GM23338 (cell line): ENCODE results near the gene ATIC. TPM values are rescaled to one million over a fixed set of nuclear protein-coding genes. Genes with fewer than 3 reads are reported as not detected.

ENCODE experiments used
- ATAC-seq: fragments of 200-7000 bp; cut with Tn5 transposase; 3 replicates; pipeline ENCODE4 v1.9.1; 2020
- DNase-seq: peaks from one replicate; pipeline ENCODE4 v3.0.0-alpha.2; 2015; ENCODE audit warnings: low spot score
- H2AFZ ChIP-seq: fragments of 200-600 bp; sonication (generic); 2 replicates; pipeline ENCODE4 v1.8.0; 2016; ENCODE audit warnings: antibody characterized with exemption, mild to moderate bottlenecking, moderate library complexity
- H3F3A ChIP-seq: fragments of 200-600 bp; sonication (generic); replicated peaks from 2 replicates; pipeline ENCODE4 v1.8.0; 2017; ENCODE audit warnings: antibody characterized with exemption, mixed run types, low read depth
- H3K27ac ChIP-seq: fragments of 200-600 bp; sonication (generic); 2 replicates; pipeline ENCODE4 v1.6.1; 2016; ENCODE audit warnings: low read depth
- H3K27me3 ChIP-seq: fragments of 200-600 bp; sonication (generic); 2 replicates; pipeline ENCODE4 v1.8.0; 2016; ENCODE audit warnings: mild to moderate bottlenecking, mixed run types, moderate library complexity; ENCODE audit not compliant: insufficient read depth
- H3K36me3 ChIP-seq: fragments of 200-600 bp; sonication (generic); 2 replicates; pipeline ENCODE4 v1.8.0; 2016; ENCODE audit warnings: mild to moderate bottlenecking; ENCODE audit not compliant: insufficient read depth
- H3K4me1 ChIP-seq: fragments of 200-600 bp; sonication (generic); 2 replicates; pipeline ENCODE4 v1.8.0; 2016; ENCODE audit warnings: mild to moderate bottlenecking, moderate library complexity; ENCODE audit not compliant: insufficient read depth
- H3K4me2 ChIP-seq: fragments of 200-600 bp; sonication (generic); 2 replicates; pipeline ENCODE4 v1.7.1; 2017; ENCODE audit warnings: mixed run types
- H3K4me3 ChIP-seq: fragments of 200-600 bp; sonication (generic); 2 replicates; pipeline ENCODE4 v1.6.1; 2016; ENCODE audit warnings: mixed run types
- H3K79me2 ChIP-seq: fragments of 200-600 bp; sonication (generic); replicated peaks from 2 replicates; pipeline ENCODE4 v1.8.0; 2017; ENCODE audit warnings: mild to moderate bottlenecking; ENCODE audit not compliant: insufficient read depth
- H3K9me2 ChIP-seq: fragments of 200-600 bp; sonication (generic); 2 replicates; pipeline ENCODE4 v1.8.0; 2017; ENCODE audit not compliant: insufficient read depth
- H4K20me1 ChIP-seq: fragments of 200-600 bp; sonication (generic); replicated peaks from 2 replicates; pipeline ENCODE4 v1.8.0; 2017; ENCODE audit warnings: mild to moderate bottlenecking; ENCODE audit not compliant: insufficient read depth
- H3K27ac Mint-ChIP-seq: 2 replicates; pipeline ENCODE4 v1.8.0; 2020; ENCODE audit warnings: inconsistent platforms, mild to moderate bottlenecking, moderate library complexity, mixed read lengths
- H3K27me3 Mint-ChIP-seq: 3 replicates; pipeline ENCODE4 v1.8.0; 2022; ENCODE audit warnings: low read depth, mild to moderate bottlenecking, moderate library complexity, mixed read lengths, inconsistent platforms; ENCODE audit not compliant: insufficient read depth, poor library complexity
- H3K36me3 Mint-ChIP-seq: 3 replicates; pipeline ENCODE4 v1.8.0; 2021; ENCODE audit warnings: low read depth, mild to moderate bottlenecking, inconsistent platforms, moderate library complexity, mixed read lengths
- H3K4me1 Mint-ChIP-seq: 3 replicates; pipeline ENCODE4 v1.8.0; 2020; ENCODE audit warnings: mild to moderate bottlenecking, inconsistent platforms, mixed read lengths
- H3K4me3 Mint-ChIP-seq: 3 replicates; pipeline ENCODE4 v1.8.0; 2021; ENCODE audit warnings: moderate library complexity, mild to moderate bottlenecking, inconsistent platforms, mixed read lengths
- H3K9me3 Mint-ChIP-seq: 3 replicates; pipeline ENCODE4 v1.8.0; 2020; ENCODE audit warnings: moderate library complexity, mild to moderate bottlenecking, inconsistent platforms, mixed read lengths
- CREB1 ChIP-seq: fragments of 250-450 bp; sonication (Bioruptor Pico); IDR thresholded peaks from 2 replicates; pipeline ENCODE4 v1.5.0; 2020; ENCODE audit warnings: low read depth, mild to moderate bottlenecking, moderate library complexity
- EZH2 ChIP-seq: fragments of 200-600 bp; sonication (generic); IDR thresholded peaks from one replicate; pipeline ENCODE4 v1.8.0; 2017; ENCODE audit warnings: antibody characterized with exemption, mild to moderate bottlenecking, low read depth; ENCODE audit not compliant: unreplicated experiment
- JUNB ChIP-seq: IDR thresholded peaks from one replicate; pipeline ENCODE4 v1.6.1; 2016; ENCODE audit warnings: antibody characterized with exemption; ENCODE audit not compliant: unreplicated experiment
- NANOG ChIP-seq: IDR thresholded peaks from 2 replicates; pipeline ENCODE4 v1.6.1; 2016; ENCODE audit warnings: antibody characterized with exemption, borderline replicate concordance
- POLR2AphosphoS5 ChIP-seq: IDR thresholded peaks from 2 replicates; pipeline ENCODE4 v1.6.1; 2016; ENCODE audit warnings: antibody characterized with exemption, low read depth
- STAT1 ChIP-seq: IDR thresholded peaks from one replicate; pipeline ENCODE4 v1.6.1; 2016; ENCODE audit warnings: antibody characterized with exemption; ENCODE audit not compliant: unreplicated experiment
- ZNF114 ChIP-seq: fragments of 250-450 bp; sonication (Bioruptor Pico); IDR thresholded peaks from 2 replicates; pipeline ENCODE4 v1.5.0; 2020; ENCODE audit warnings: mild to moderate bottlenecking, moderate library complexity
- ZNF331 ChIP-seq: fragments of 250-450 bp; sonication (Bioruptor Pico); IDR thresholded peaks from 2 replicates; pipeline ENCODE4 v1.5.0; 2020; ENCODE audit warnings: low read depth, mild to moderate bottlenecking, moderate library complexity
- polyA plus RNA-seq: library from polyadenylated mRNA; unstranded; fragments of >200 nt; fragmentation: Nextera tagmentation; extraction: Ambion mirVana; gene quantifications from 2 replicates; pipeline ENCODE4 v1.2.1, GENCODE V29; 2016
- total RNA-seq: library from RNA; depleted of rRNA; stranded (reverse); fragments of >200 nt; shearing (Covaris generic); gene quantifications from 2 replicates; pipeline ENCODE4 v1.2.3, GENCODE V29; 2014
- TF ChIP-seq, protein P1 (sequence below): IDR thresholded peaks from 2 replicates; pipeline ENCODE4 v1.6.1; 2016; ENCODE audit warnings: antibody characterized with exemption
- TF ChIP-seq, protein P2 (sequence below), 2 experiments: fragments of 200-600 bp in 1 of 2; sonication (generic) in 1 of 2; conservative IDR thresholded peaks; 2 replicates each; pipeline versions ENCODE4 v1.5.1 to v1.6.1; 2016 to 2017; ENCODE audit warnings: antibody characterized with exemption in 2 of 2, low read depth in 2 of 2, mild to moderate bottlenecking in 2 of 2, moderate library complexity in 1 of 2

ATIC gene
- total and polyA plus RNA-seq, 2 experiments from 2014 or later = 118 to 185 TPM

DNA sequence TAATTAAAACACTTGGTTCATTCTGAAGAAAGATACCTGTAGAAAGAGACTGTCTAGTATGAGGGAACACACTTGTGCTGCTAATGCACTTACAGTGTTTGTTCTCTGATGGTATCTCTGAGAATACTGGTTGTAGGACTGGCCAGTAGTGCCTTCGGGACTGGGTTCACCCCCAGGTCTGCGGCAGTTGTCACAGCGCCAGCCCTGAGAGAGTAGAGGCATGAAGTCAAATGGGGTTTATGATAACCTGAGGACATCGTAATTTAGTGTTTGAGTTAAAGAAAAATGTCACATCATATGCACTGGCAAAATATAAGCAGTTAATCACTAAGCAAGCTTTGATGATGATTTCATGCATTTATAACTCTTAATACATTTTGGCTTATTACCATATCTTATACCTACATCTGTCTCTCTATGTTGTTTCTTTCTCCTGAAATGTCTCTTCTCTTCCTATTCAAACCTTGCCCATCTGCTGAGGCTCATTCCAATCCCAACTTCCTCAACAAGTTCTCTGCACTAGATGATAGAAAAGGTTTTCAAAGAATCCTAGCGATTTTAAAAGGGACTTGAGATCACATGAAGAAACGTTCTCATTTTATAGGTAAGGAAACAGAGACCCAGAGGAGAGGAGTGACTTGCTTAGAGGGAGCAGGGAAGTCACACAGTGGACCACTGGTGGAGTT lies 50.2 kb downstream of the ATIC start:
- Mint-ChIP-seq H3K36me3 (peaks cover 34% of the 10 kb centered on the region), H3K27ac (no peak overlapping the region), H3K27me3 (no peaks in the 10 kb centered on the region), H3K9me3 (no peaks in the 10 kb centered on the region), H3K4me1 (peaks cover 13% of the 10 kb centered on the region), H3K4me3 (no peak overlapping the region)
- Histone ChIP-seq H3K27me3 (no peaks in the 10 kb centered on the region), H3K36me3 (peaks cover 44% of the 10 kb centered on the region; the same call in 1 of the 2 replicates), H3K27ac (no peak overlapping the region), H3K4me2 (no peak overlapping the region), H2AFZ (no peak overlapping the region), H3K9me2 (no peaks in the 10 kb centered on the region), H3K79me2 (no peaks in the 10 kb centered on the region), H3K4me3 (no peak overlapping the region), H3K4me1 (no peaks in the 10 kb centered on the region), H4K20me1 (no peaks in the 10 kb centered on the region; the same call in 1 of the 2 replicates), H3F3A (0 out of 2 replicates have a peak, but pooled peaks cover 5% of the 10 kb centered on the region)
- ATAC-seq (no peak), DNase-seq (no peak)
- TF ChIP-seq POLR2AphosphoS5 (no peak), ZNF331 (no peak), ZNF114 (CRISPR knock-in tag) (no peak), CREB1 (no peak), EZH2 (no peak), STAT1 (no peak), JUNB (no peak), NANOG (no peak)
- TF ChIP-seq, protein P1, sequence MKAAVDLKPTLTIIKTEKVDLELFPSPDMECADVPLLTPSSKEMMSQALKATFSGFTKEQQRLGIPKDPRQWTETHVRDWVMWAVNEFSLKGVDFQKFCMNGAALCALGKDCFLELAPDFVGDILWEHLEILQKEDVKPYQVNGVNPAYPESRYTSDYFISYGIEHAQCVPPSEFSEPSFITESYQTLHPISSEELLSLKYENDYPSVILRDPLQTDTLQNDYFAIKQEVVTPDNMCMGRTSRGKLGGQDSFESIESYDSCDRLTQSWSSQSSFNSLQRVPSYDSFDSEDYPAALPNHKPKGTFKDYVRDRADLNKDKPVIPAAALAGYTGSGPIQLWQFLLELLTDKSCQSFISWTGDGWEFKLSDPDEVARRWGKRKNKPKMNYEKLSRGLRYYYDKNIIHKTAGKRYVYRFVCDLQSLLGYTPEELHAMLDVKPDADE = no peak
- TF ChIP-seq, protein P2, sequence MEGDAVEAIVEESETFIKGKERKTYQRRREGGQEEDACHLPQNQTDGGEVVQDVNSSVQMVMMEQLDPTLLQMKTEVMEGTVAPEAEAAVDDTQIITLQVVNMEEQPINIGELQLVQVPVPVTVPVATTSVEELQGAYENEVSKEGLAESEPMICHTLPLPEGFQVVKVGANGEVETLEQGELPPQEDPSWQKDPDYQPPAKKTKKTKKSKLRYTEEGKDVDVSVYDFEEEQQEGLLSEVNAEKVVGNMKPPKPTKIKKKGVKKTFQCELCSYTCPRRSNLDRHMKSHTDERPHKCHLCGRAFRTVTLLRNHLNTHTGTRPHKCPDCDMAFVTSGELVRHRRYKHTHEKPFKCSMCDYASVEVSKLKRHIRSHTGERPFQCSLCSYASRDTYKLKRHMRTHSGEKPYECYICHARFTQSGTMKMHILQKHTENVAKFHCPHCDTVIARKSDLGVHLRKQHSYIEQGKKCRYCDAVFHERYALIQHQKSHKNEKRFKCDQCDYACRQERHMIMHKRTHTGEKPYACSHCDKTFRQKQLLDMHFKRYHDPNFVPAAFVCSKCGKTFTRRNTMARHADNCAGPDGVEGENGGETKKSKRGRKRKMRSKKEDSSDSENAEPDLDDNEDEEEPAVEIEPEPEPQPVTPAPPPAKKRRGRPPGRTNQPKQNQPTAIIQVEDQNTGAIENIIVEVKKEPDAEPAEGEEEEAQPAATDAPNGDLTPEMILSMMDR (conservative IDR thresholded peaks at IDR 0.05; ENCODE audit: low read depth in 2 of 2) = no peak

DNA sequence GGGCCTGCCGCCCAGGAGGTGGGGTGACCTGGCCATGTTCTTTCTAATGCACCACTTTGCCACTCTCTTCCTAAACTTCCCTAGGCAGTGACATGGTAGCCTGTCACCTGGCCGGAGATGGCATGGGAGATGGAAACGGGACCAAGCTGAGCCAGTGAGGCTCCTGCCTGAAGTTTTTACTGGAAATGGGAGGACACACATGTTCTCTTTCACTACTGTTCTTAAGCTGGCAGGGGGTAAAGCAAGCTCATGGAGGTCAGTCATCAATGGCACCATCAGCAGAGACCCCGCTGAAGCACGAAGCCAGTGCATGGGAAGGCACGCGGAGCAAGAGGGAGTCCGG lies 50.7 kb downstream of the ATIC start:
- no peaks in the 10 kb centered on the region for H3K27me3 ChIP-seq
- no peak overlapping the region for H3K4me2 ChIP-seq
- DNase-seq = no peak
- H3K4me3 Mint-ChIP-seq = no peak overlapping the region
- H3K9me2 ChIP-seq = no peaks in the 10 kb centered on the region
- H4K20me1 ChIP-seq = no peaks in the 10 kb centered on the region; the same call in 1 of the 2 replicates
- no peak overlapping the region for H3K4me3 ChIP-seq
- no peaks in the 10 kb centered on the region for H3K27me3 Mint-ChIP-seq
- H2AFZ ChIP-seq = no peak overlapping the region
- no peak overlapping the region for H3K27ac Mint-ChIP-seq
- H3K4me1 Mint-ChIP-seq = peaks cover 9% of the 10 kb centered on the region
- ATAC-seq = no peak
- H3K4me1 ChIP-seq = no peaks in the 10 kb centered on the region
- no peaks in the 10 kb centered on the region for H3K79me2 ChIP-seq
- H3K36me3 ChIP-seq = peaks cover 49% of the 10 kb centered on the region; the same call in 1 of the 2 replicates
- 0 out of 2 replicates have a peak, but pooled peaks cover 5% of the 10 kb centered on the region for H3F3A ChIP-seq
- TF ChIP-seq, protein P2 (conservative IDR thresholded peaks at IDR 0.05; ENCODE audit: low read depth in 2 of 2) = no peak
- TF ChIP-seq EZH2 (no peak), CREB1 (no peak)
- TF ChIP-seq, protein P1 = no peak
- H3K9me3 Mint-ChIP-seq = no peaks in the 10 kb centered on the region
- no peak overlapping the region for H3K27ac ChIP-seq
- H3K36me3 Mint-ChIP-seq = peaks cover 38% of the 10 kb centered on the region
